GM23338 (cell line): ENCODE measurements around the gene KCNIP1. TPM values are rescaled to one million over a fixed set of nuclear protein-coding genes. Genes with fewer than 3 reads are reported as not detected.

ENCODE experiments used
- ATAC-seq: fragments of 200-7000 bp; cut with Tn5 transposase; 3 replicates; pipeline ENCODE4 v1.9.1; 2020
- DNase-seq: peaks from one replicate; pipeline ENCODE4 v3.0.0-alpha.2; 2015; ENCODE audit warnings: low spot score
- H2AFZ ChIP-seq: fragments of 200-600 bp; sonication (generic); 2 replicates; pipeline ENCODE4 v1.8.0; 2016; ENCODE audit warnings: antibody characterized with exemption, mild to moderate bottlenecking, moderate library complexity
- H3F3A ChIP-seq: fragments of 200-600 bp; sonication (generic); replicated peaks from 2 replicates; pipeline ENCODE4 v1.8.0; 2017; ENCODE audit warnings: antibody characterized with exemption, mixed run types, low read depth
- H3K27ac ChIP-seq: fragments of 200-600 bp; sonication (generic); 2 replicates; pipeline ENCODE4 v1.6.1; 2016; ENCODE audit warnings: low read depth
- H3K27me3 ChIP-seq: fragments of 200-600 bp; sonication (generic); 2 replicates; pipeline ENCODE4 v1.8.0; 2016; ENCODE audit warnings: mild to moderate bottlenecking, mixed run types, moderate library complexity; ENCODE audit not compliant: insufficient read depth
- H3K36me3 ChIP-seq: fragments of 200-600 bp; sonication (generic); 2 replicates; pipeline ENCODE4 v1.8.0; 2016; ENCODE audit warnings: mild to moderate bottlenecking; ENCODE audit not compliant: insufficient read depth
- H3K4me1 ChIP-seq: fragments of 200-600 bp; sonication (generic); 2 replicates; pipeline ENCODE4 v1.8.0; 2016; ENCODE audit warnings: mild to moderate bottlenecking, moderate library complexity; ENCODE audit not compliant: insufficient read depth
- H3K4me2 ChIP-seq: fragments of 200-600 bp; sonication (generic); 2 replicates; pipeline ENCODE4 v1.7.1; 2017; ENCODE audit warnings: mixed run types
- H3K4me3 ChIP-seq: fragments of 200-600 bp; sonication (generic); 2 replicates; pipeline ENCODE4 v1.6.1; 2016; ENCODE audit warnings: mixed run types
- H3K79me2 ChIP-seq: fragments of 200-600 bp; sonication (generic); replicated peaks from 2 replicates; pipeline ENCODE4 v1.8.0; 2017; ENCODE audit warnings: mild to moderate bottlenecking; ENCODE audit not compliant: insufficient read depth
- H3K9me2 ChIP-seq: fragments of 200-600 bp; sonication (generic); 2 replicates; pipeline ENCODE4 v1.8.0; 2017; ENCODE audit not compliant: insufficient read depth
- H4K20me1 ChIP-seq: fragments of 200-600 bp; sonication (generic); replicated peaks from 2 replicates; pipeline ENCODE4 v1.8.0; 2017; ENCODE audit warnings: mild to moderate bottlenecking; ENCODE audit not compliant: insufficient read depth
- H3K27ac Mint-ChIP-seq: 2 replicates; pipeline ENCODE4 v1.8.0; 2020; ENCODE audit warnings: inconsistent platforms, mild to moderate bottlenecking, moderate library complexity, mixed read lengths
- H3K27me3 Mint-ChIP-seq: 3 replicates; pipeline ENCODE4 v1.8.0; 2022; ENCODE audit warnings: low read depth, mild to moderate bottlenecking, moderate library complexity, mixed read lengths, inconsistent platforms; ENCODE audit not compliant: insufficient read depth, poor library complexity
- H3K36me3 Mint-ChIP-seq: 3 replicates; pipeline ENCODE4 v1.8.0; 2021; ENCODE audit warnings: low read depth, mild to moderate bottlenecking, inconsistent platforms, moderate library complexity, mixed read lengths
- H3K4me1 Mint-ChIP-seq: 3 replicates; pipeline ENCODE4 v1.8.0; 2020; ENCODE audit warnings: mild to moderate bottlenecking, inconsistent platforms, mixed read lengths
- H3K4me3 Mint-ChIP-seq: 3 replicates; pipeline ENCODE4 v1.8.0; 2021; ENCODE audit warnings: moderate library complexity, mild to moderate bottlenecking, inconsistent platforms, mixed read lengths
- H3K9me3 Mint-ChIP-seq: 3 replicates; pipeline ENCODE4 v1.8.0; 2020; ENCODE audit warnings: moderate library complexity, mild to moderate bottlenecking, inconsistent platforms, mixed read lengths
- CREB1 ChIP-seq: fragments of 250-450 bp; sonication (Bioruptor Pico); IDR thresholded peaks from 2 replicates; pipeline ENCODE4 v1.5.0; 2020; ENCODE audit warnings: low read depth, mild to moderate bottlenecking, moderate library complexity
- CTCF ChIP-seq, 2 experiments: fragments of 200-600 bp in 1 of 2; sonication (generic) in 1 of 2; conservative IDR thresholded peaks; 2 replicates each; pipeline versions ENCODE4 v1.5.1 to v1.6.1; 2016 to 2017; ENCODE audit warnings: antibody characterized with exemption in 2 of 2, low read depth in 2 of 2, mild to moderate bottlenecking in 2 of 2, moderate library complexity in 1 of 2
- ETS1 ChIP-seq: IDR thresholded peaks from 2 replicates; pipeline ENCODE4 v1.6.1; 2016; ENCODE audit warnings: antibody characterized with exemption
- EZH2 ChIP-seq: fragments of 200-600 bp; sonication (generic); IDR thresholded peaks from one replicate; pipeline ENCODE4 v1.8.0; 2017; ENCODE audit warnings: antibody characterized with exemption, mild to moderate bottlenecking, low read depth; ENCODE audit not compliant: unreplicated experiment
- EZH2phosphoT487 ChIP-seq: fragments of 200-600 bp; sonication (generic); IDR thresholded peaks from one replicate; pipeline ENCODE4 v1.8.1; 2018; ENCODE audit warnings: antibody characterized with exemption; ENCODE audit not compliant: unreplicated experiment
- JUNB ChIP-seq: IDR thresholded peaks from one replicate; pipeline ENCODE4 v1.6.1; 2016; ENCODE audit warnings: antibody characterized with exemption; ENCODE audit not compliant: unreplicated experiment
- NANOG ChIP-seq: IDR thresholded peaks from 2 replicates; pipeline ENCODE4 v1.6.1; 2016; ENCODE audit warnings: antibody characterized with exemption, borderline replicate concordance
- POLR2AphosphoS5 ChIP-seq: IDR thresholded peaks from 2 replicates; pipeline ENCODE4 v1.6.1; 2016; ENCODE audit warnings: antibody characterized with exemption, low read depth
- REST ChIP-seq: IDR thresholded peaks from one replicate; pipeline ENCODE4 v1.6.1; 2018; ENCODE audit warnings: antibody characterized with exemption; ENCODE audit not compliant: unreplicated experiment
- STAT1 ChIP-seq: IDR thresholded peaks from one replicate; pipeline ENCODE4 v1.6.1; 2016; ENCODE audit warnings: antibody characterized with exemption; ENCODE audit not compliant: unreplicated experiment
- ZNF114 ChIP-seq: fragments of 250-450 bp; sonication (Bioruptor Pico); IDR thresholded peaks from 2 replicates; pipeline ENCODE4 v1.5.0; 2020; ENCODE audit warnings: mild to moderate bottlenecking, moderate library complexity
- ZNF331 ChIP-seq: fragments of 250-450 bp; sonication (Bioruptor Pico); IDR thresholded peaks from 2 replicates; pipeline ENCODE4 v1.5.0; 2020; ENCODE audit warnings: low read depth, mild to moderate bottlenecking, moderate library complexity
- ZNF462 ChIP-seq: fragments of 250-450 bp; sonication (Bioruptor Pico); IDR thresholded peaks from 2 replicates; pipeline ENCODE4 v1.5.0; 2020; ENCODE audit warnings: mild to moderate bottlenecking, moderate library complexity
- polyA plus RNA-seq: library from polyadenylated mRNA; unstranded; fragments of >200 nt; fragmentation: Nextera tagmentation; extraction: Ambion mirVana; gene quantifications from 2 replicates; pipeline ENCODE4 v1.2.1, GENCODE V29; 2016
- total RNA-seq: library from RNA; depleted of rRNA; stranded (reverse); fragments of >200 nt; shearing (Covaris generic); gene quantifications from 2 replicates; pipeline ENCODE4 v1.2.3, GENCODE V29; 2014

The KCNIP1 gene
- total and polyA plus RNA-seq, 2 experiments from 2014 or later = 0.31 to 0.87 TPM

GRCh38 chr5:170466553-170466952 is 37.3 kb upstream of the KCNIP1 start:
- H3K4me3 Mint-ChIP-seq = no peak overlapping the region
- Histone ChIP-seq H3K27me3 (no peaks in the 10 kb centered on the region), H3K4me3 (no peak overlapping the region), H2AFZ (no peak overlapping the region), H3F3A (no peaks in the 10 kb centered on the region), H3K27ac (no peak overlapping the region), H4K20me1 (0 out of 2 replicates have a peak, but pooled peaks cover 2% of the 10 kb centered on the region), H3K4me2 (no peak overlapping the region), H3K9me2 (no peaks in the 10 kb centered on the region; the same call in 1 of the 2 replicates), H3K79me2 (no peaks in the 10 kb centered on the region), H3K4me1 (no peaks in the 10 kb centered on the region), H3K36me3 (no peaks in the 10 kb centered on the region)
- H3K4me1 Mint-ChIP-seq = peaks cover 10% of the 10 kb centered on the region; the same call in 2 of the 3 replicates
- no peak overlapping the region for H3K27ac Mint-ChIP-seq
- no peak for DNase-seq
- no peaks in the 10 kb centered on the region for H3K9me3 Mint-ChIP-seq
- no peak for ATAC-seq
- no peaks in the 10 kb centered on the region; the same call in 2 of the 3 replicates for H3K36me3 Mint-ChIP-seq
- H3K27me3 Mint-ChIP-seq = peaks cover 2% of the 10 kb centered on the region
- no peak for TF ChIP-seq POLR2AphosphoS5
- no peak for TF ChIP-seq ZNF462 (CRISPR knock-in tag)
- no peak for TF ChIP-seq ETS1
- TF ChIP-seq EZH2phosphoT487 = no peak
- TF ChIP-seq CTCF (conservative IDR thresholded peaks at IDR 0.05; ENCODE audit: low read depth in 2 of 2) = no peak
- TF ChIP-seq EZH2 = no peak
- no peak for TF ChIP-seq REST
- TF ChIP-seq ZNF114 (CRISPR knock-in tag) = no peak
- no peak for TF ChIP-seq STAT1
- no peak for TF ChIP-seq ZNF331 (CRISPR knock-in tag)
- TF ChIP-seq JUNB = no peak
- TF ChIP-seq NANOG = no peak
- no peak for TF ChIP-seq CREB1
